ENCODE results near the gene DCDC2B.
"Not testable (repeated sequence)": the region's sequence is repeated elsewhere in the genome, so short reads cannot be mapped to it uniquely, and the experiment has no call there.

Gene DCDC2B

DNA sequence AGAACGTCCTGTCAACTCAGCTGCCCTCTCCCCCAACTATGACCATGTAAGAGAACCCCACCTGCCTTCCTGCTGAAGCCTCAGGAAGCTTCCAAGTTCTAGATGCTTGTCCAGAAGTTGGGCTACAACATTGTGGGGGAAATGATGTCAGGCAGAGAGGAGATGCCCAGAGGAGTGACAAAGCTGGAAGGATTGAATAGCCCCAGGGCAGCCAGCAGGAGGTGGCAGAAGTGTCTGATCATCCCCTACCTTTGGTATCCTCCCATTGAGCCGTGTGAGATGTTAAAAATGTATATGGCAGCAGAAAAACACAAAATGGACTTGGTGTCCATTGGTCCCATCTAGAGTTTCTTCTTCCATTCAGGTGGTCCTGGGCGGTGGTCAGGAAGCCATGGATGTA, 19.9 kb downstream of the DCDC2B start:
- no peak for DNase-seq

- no peak for DNase-seq
Measured at GRCh38 chr1:32231843-32232432, 23.0 kb downstream of the DCDC2B start.

DNA sequence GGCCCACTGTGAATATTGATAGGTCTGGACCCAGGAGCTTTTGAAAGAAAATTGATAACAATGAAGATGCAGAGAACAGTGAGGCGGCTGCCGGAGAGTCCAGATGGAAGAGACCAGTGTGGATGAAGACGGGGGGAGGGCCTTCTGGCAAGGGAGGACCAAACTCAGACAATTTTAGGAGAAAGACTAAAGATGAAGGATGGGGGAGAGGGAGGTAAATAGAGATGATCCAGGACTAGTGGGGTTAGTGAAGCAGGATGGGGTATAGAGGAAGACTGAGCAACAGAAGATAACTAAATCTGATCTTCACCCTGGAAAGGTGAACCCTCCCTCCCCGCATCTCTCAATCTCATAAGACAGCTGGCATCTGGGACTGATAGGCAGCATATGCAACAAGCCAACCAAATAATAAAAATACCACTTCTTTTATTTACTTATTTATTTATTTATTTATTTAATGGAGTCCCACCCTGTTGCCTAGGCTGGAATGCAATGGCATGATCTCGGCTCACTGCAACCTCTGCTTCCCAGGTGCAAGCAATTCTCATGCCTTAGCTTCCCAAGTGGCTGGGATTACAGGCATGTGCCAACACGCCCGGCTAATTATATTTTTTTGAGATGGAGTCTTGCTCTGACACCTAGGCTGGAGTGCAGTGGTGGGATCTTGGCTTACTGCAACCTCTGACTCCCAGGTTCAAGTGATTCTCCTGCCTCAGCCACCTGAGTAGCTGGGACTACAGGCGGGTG, 23.8 kb downstream of the DCDC2B start:
- peak; percentile 43 for DNase-seq

GRCh38 chr1:32234792-32235191, 25.9 kb downstream of the DCDC2B start:
- no peak for DNase-seq

DNA sequence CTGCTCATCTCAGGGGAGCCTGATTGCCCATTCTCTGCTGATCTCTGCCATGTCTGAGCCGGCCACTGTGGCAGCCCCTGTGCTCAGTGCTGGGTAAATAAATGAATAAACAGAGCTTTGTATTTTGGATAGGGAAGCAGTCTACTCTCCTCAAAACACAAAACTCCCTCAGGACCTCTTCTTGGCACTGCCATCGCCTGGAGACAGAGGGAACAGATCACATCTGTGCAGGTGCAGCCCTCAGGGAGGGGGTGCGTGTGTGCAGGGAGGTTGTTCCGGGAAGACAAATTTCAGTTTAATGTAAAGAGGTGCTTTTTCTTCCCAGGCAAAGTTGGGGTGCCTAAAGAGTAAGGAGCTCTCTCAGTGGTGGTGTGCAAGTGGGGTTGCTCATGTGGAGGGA, 30.4 kb downstream of the DCDC2B start:
- DNase-seq, result peak; percentile 66

GRCh38 chr1:32239790-32240139, 30.9 kb downstream of the DCDC2B start:
- peak; percentile 65 for DNase-seq

DNA sequence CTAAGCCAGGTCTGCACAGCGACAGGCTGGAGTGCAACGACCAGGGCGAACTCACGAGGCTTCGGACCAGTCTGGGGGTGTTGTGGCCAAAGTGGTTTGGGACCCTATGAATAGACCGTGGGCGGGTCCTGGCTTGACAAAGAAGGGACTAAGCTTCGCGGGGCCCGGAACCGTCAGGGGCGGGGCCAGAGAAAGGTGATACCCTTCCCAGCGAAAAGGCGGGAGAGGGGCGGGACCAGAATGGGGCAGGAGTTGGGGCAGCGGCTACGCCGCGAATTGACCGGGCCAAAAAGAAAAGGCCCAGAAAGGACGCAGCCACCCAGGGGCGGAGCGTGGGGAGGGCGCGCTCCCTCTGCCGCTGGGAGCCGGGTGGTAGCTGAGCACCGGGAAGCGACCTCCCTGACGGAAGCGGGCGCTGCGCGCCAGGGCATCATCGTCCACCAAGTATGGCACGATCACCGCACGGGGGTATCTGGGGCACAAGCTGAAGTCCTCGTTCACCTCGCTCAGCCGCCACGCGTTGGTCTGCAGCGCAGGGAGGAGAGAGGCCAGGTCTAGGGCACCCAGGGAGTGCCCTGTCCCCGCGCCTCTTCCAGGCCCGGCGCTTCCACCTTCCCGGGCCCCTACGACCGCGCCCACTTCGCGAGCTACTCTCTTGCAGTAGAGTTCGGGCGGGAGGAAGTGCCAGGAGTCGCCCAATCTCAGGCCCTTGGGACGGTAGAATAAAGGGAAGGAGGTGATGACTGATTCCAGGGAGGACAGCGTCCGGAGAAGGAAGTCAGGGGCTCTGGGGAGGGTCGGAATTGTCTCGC, 31.5 kb downstream of the DCDC2B start:
- peak; percentile 95 for DNase-seq

DNA sequence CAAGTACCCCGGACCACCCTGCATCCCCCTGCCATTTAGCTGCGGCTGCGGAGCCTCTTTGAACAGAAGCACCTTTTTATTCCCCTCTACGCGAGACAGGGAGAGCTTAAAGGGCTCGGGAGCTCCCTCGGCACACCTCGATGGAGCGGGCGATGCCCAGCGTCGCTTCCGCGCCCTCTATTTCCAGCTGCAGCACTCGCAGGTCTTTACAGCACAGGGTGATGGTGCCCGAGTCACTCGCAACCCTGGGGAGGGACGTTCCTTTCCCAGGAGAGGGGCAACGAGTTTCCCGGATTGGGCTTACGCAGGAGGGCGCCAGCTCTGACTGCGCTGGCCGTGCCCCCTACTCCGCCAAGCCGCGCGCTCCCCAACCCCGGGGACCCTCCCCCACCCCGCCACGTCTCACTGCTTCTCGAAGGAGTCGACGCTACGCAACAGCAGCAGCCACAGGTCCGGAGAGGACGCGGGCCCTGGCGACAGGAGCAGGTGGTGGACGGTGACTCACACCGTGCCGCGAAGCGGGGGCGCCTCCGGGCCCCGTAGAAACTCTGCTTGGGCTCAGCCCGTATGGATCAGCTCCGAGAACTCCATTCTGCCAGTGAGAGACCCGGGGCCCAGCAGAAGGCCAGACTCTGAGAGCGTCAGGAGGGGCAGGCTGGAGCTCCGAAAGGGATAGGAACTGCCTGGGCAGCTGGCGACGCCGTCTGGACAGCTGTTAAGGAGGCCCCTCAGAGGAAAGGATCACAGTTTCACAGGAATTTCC, 32.3 kb downstream of the DCDC2B start:
- DNase-seq, result peak; percentile 96

- no peak for DNase-seq
Measured at GRCh38 chr1:32242341-32242851, 33.5 kb downstream of the DCDC2B start.

- no peak for DNase-seq
Measured at GRCh38 chr1:32246888-32247273, 38.0 kb downstream of the DCDC2B start, which contains the start of gene FAM167B. FAM167B (plus strand) TSS chr1:32247222; CDS start chr1:32247422, 200 bp downstream.

- no peak for DNase-seq
Measured at GRCh38 chr1:32247452-32247851, 38.6 kb downstream of the DCDC2B start.

- DNase-seq, result peak; percentile 97
Measured at GRCh38 chr1:32247983-32248889, 39.3 kb downstream of the DCDC2B start.

DNA sequence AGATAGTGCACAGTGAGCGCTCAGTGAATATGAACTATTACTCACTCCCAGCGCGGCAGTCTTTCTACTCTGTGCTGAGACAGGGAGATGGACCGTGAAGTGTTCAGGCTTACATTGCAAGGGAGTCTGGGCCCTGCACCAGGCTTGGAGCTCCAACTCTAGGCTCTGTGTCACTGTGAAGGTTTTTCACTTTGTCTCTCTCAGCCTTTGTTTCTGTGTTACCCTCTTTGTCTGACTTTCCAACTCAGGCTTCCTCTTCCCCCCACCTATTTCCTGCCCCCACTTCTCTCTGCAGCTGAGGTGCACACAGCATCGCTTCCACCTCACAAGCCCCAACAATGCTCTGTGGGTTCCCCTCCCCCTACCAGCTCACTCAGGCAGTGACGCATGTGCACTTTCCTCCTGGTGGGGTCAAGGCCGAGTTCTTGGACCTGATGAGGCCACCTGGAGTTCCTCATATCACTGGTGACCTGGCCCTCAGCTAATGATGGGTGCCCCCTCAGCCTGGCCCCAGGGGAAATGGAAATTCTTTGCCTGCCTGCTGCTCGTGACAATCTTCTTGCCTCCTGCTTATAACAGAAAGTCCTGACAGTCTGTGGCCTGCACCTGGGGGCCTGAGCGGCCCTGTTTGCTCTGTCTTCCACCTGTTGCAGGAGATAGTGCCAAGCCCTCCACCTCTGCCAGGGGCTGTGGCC, 41.1 kb downstream of the DCDC2B start:
- DNase-seq, result no peak

GRCh38 chr1:32250893-32251716, 42.2 kb downstream of the DCDC2B start, which contains the start of gene LCK:
LCK (plus strand) TSS chr1:32251265; CDS start chr1:32274330, 23,065 bp downstream.
- DNase-seq, result no peak

DNA sequence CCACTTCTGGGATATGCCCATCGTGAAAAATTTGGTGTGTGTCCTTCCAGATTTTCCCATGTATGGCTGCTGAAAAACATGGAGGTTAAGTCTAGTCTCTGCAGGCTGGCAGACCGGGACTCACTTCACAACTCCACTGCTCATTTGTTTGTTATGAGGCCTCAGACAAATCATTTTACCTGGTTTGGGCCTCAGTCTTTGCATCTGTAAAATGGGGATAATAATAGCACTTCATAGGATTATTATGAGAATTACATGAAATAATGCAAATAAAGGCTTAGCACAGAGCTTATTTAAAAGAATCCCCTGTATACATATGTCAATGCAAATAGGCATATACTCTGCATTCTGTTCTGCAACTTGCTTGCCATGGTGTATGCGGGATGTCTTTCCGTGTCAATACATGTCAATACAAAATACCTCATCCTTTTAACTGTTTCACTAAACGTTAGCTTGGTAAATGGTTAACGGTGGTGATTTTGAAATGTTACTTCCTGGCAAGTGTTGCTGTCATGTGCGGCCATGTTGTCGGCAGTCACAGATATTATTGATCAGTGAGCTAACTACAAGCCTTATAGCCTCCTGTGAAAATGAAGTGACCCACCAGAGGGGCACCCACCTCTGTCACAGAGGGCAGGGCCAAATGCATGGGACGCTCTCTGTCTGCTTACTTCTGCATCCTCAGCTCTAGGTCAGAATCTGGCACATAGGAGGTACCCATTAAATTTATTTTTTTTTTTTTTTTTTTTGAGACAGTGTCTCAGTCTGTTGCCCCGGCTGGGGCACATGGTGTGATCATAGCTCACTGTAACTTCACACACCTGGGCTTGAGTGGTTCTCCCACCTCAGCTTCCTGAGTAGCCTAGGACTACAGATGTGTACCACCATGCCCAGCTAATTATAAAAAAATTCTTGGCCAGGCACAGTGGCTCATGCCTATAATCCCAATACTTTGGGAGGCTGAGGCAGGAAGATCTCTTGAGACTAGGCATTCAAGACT, 46.5 kb downstream of the DCDC2B start:
- no peak for DNase-seq

GRCh38 chr1:32256473-32257226, 47.8 kb downstream of the DCDC2B start:
- DNase-seq, result no peak

GRCh38 chr1:32257227-32257508, 48.3 kb downstream of the DCDC2B start:
- no peak for DNase-seq

GRCh38 chr1:32263236-32263593, 54.3 kb downstream of the DCDC2B start:
- DNase-seq, result not testable (repeated sequence)
